Skin epidermis (tissue), 12 donors: ENCODE results near the gene SERPINE2.

Experiments used
- H3K27ac ChIP-seq, 21 experiments: fragments of 200-600 bp; sonication (generic) in 11 of 21; one replicate each; pipeline ENCODE4 v1.5.0; 2020; ENCODE audit warnings: mild to moderate bottlenecking in 3 of 21, inconsistent platforms in 2 of 21, moderate library complexity in 2 of 21
- H3K4me3 ChIP-seq, 7 experiments: fragments of 200-600 bp; sonication (generic) in 2 of 7; one replicate each; pipeline ENCODE4 v1.5.0; 2020; ENCODE audit warnings: inconsistent platforms in 2 of 7, mild to moderate bottlenecking in 2 of 7, moderate library complexity in 1 of 7

SERPINE2 gene

GRCh38 chr2:224056889-224057288 is 17.8 kb upstream of the SERPINE2 start:
- H3K4me3 ChIP-seq: no peak overlapping the region
- H3K27ac ChIP-seq: no peak overlapping the region

- no peak overlapping the region for H3K4me3 ChIP-seq
- H3K27ac ChIP-seq: no peak overlapping the region
Observed at GRCh38 chr2:224055101-224055500, 16.0 kb upstream of the SERPINE2 start.

- Histone ChIP-seq H3K4me3 (no peak overlapping the region), H3K27ac (no peak overlapping the region)
Observed at GRCh38 chr2:224046752-224047151, 7.7 kb upstream of the SERPINE2 start.

- Histone ChIP-seq H3K4me3 (no peak overlapping the region), H3K27ac (no peak overlapping the region)
Observed at GRCh38 chr2:224042191-224042696, 3.2 kb upstream of the SERPINE2 start.

GRCh38 chr2:224041554-224041953 is 2.5 kb upstream of the SERPINE2 start:
- Histone ChIP-seq H3K27ac (no peak overlapping the region), H3K4me3 (no peak overlapping the region)

- Histone ChIP-seq H3K27ac (peak overlapping the region in 1 of 21 experiments; percentile 24), H3K4me3 (no peak overlapping the region)
Observed at GRCh38 chr2:224040753-224041152, 1.7 kb upstream of the SERPINE2 start.

- peak overlapping the region in 4 of 21 experiments; percentile 6 to 77 (median 58) for H3K27ac ChIP-seq
- peak overlapping the region in 6 of 7 experiments; percentile 41 to 71 (median 64) for H3K4me3 ChIP-seq
Observed at GRCh38 chr2:224039770-224040440, 819 bp upstream of the SERPINE2 start.

- Histone ChIP-seq H3K4me3 (peak overlapping the region; percentile 41 to 71 (median 63)), H3K27ac (peak overlapping the region in 10 of 21 experiments; percentile 12 to 77 (median 56))
Observed at GRCh38 chr2:224038830-224039079, 331 bp downstream of the SERPINE2 start.

GRCh38 chr2:224038049-224038829 is 847 bp downstream of the SERPINE2 start:
- Histone ChIP-seq H3K27ac (peak overlapping the region in 10 of 21 experiments; percentile 12 to 77 (median 56)), H3K4me3 (peak overlapping the region; percentile 41 to 71 (median 63))

GRCh38 chr2:224036731-224037361 is 2.2 kb downstream of the SERPINE2 start:
- no peak overlapping the region for H3K27ac ChIP-seq
- H3K4me3 ChIP-seq: no peak overlapping the region

GRCh38 chr2:224034017-224034416 is 5.1 kb downstream of the SERPINE2 start:
- Histone ChIP-seq H3K27ac (no peak overlapping the region), H3K4me3 (no peak overlapping the region)

- H3K4me3 ChIP-seq: no peak overlapping the region
- no peak overlapping the region for H3K27ac ChIP-seq
Observed at GRCh38 chr2:224033601-224034000, 5.5 kb downstream of the SERPINE2 start.

GRCh38 chr2:224032283-224032682 is 6.8 kb downstream of the SERPINE2 start:
- Histone ChIP-seq H3K4me3 (no peak overlapping the region), H3K27ac (no peak overlapping the region)

GRCh38 chr2:224031358-224031970 is 7.6 kb downstream of the SERPINE2 start:
- H3K4me3 ChIP-seq: no peak overlapping the region
- H3K27ac ChIP-seq: no peak overlapping the region

GRCh38 chr2:224030786-224031185 is 8.3 kb downstream of the SERPINE2 start:
- H3K4me3 ChIP-seq: no peak overlapping the region
- H3K27ac ChIP-seq: no peak overlapping the region

- Histone ChIP-seq H3K27ac (no peak overlapping the region), H3K4me3 (no peak overlapping the region)
Observed at GRCh38 chr2:224029876-224030275, 9.2 kb downstream of the SERPINE2 start.

GRCh38 chr2:224027931-224028330 is 11.2 kb downstream of the SERPINE2 start:
- no peak overlapping the region for H3K4me3 ChIP-seq

GRCh38 chr2:224027070-224027469 is 12.0 kb downstream of the SERPINE2 start:
- no peak overlapping the region for H3K4me3 ChIP-seq
- H3K27ac ChIP-seq: no peak overlapping the region

More at GRCh38 chr2:224027931-224028330, 11.2 kb downstream of the SERPINE2 start:
- no peak overlapping the region for H3K27ac ChIP-seq

GRCh38 chr2:224025874-224026273 is 13.2 kb downstream of the SERPINE2 start:
- Histone ChIP-seq H3K4me3 (no peak overlapping the region), H3K27ac (no peak overlapping the region)

GRCh38 chr2:224024270-224024669 is 14.8 kb downstream of the SERPINE2 start:
- no peak overlapping the region for H3K4me3 ChIP-seq
- no peak overlapping the region for H3K27ac ChIP-seq
